Right atrium auricular region (tissue), 2 donors: ENCODE data around the gene USH2A. TPM values are rescaled to one million over a fixed set of nuclear protein-coding genes. Genes with fewer than 3 reads are reported as not detected.

Source experiments
- DNase-seq: peaks from one replicate; pipeline ENCODE4 v3.0.0-alpha.2; 2019; ENCODE audit warnings: low spot score
- H3K27ac ChIP-seq, 2 donors: fragments of 200-600 bp; sonication (generic); 1 replicate in 1 of 2; 2 replicates in 1 of 2; pipeline ENCODE4 v1.5.1; 2016 to 2019
- H3K27me3 ChIP-seq, 2 donors: fragments of 200-600 bp; sonication (generic); one replicate each; pipeline versions ENCODE4 v1.5.1 to v1.6.0; 2017 to 2019
- H3K36me3 ChIP-seq: fragments of 200-600 bp; sonication (generic); one replicate; pipeline ENCODE4 v1.5.1; 2016
- H3K4me1 ChIP-seq, 2 donors: fragments of 200-600 bp; sonication (generic); one replicate each; pipeline versions ENCODE4 v1.5.1 to v1.6.0; 2017 to 2019
- H3K4me3 ChIP-seq, 2 donors: fragments of 200-600 bp; sonication (generic); 1 replicate in 1 of 2; 2 replicates in 1 of 2; pipeline ENCODE4 v1.5.1; 2017 to 2019; ENCODE audit warnings: mild to moderate bottlenecking in 1 of 2, moderate library complexity in 1 of 2
- H3K9me3 ChIP-seq, 2 donors: fragments of 200-600 bp; sonication (generic); one replicate each; pipeline ENCODE4 v1.5.1; 2019
- CTCF ChIP-seq, 2 donors: fragments of 200-600 bp; sonication (generic); IDR thresholded peaks; one replicate each; pipeline ENCODE4 v1.5.1; 2019; ENCODE audit warnings: antibody characterized with exemption in 2 of 2
- total RNA-seq, 2 donors: library from RNA; depleted of rRNA; stranded (reverse); fragments of >200 nt; gene quantifications; one replicate each; pipeline ENCODE4 v1.1.0, GENCODE V29; 2016

Gene USH2A
- total RNA-seq, 2 donors from 2014 or later = 2.4 to 5.6 TPM

- H3K27ac ChIP-seq = no peak overlapping the region
- no peaks in the 10 kb centered on the region for H3K27me3 ChIP-seq
- H3K4me1 ChIP-seq = no peaks in the 10 kb centered on the region
- H3K4me3 ChIP-seq = no peak overlapping the region
- no peak for DNase-seq
- no peaks in the 10 kb centered on the region for H3K9me3 ChIP-seq
- no peaks in the 10 kb centered on the region for H3K36me3 ChIP-seq
- TF ChIP-seq CTCF (IDR thresholded peaks at IDR 0.05) = no peak
Measured at GRCh38 chr1:216090556-216090955, 332.7 kb downstream of the USH2A start.

- Histone ChIP-seq H3K4me1 (no peaks in the 10 kb centered on the region), H3K27me3 (no peaks in the 10 kb centered on the region), H3K27ac (no peak overlapping the region), H3K36me3 (no peaks in the 10 kb centered on the region), H3K9me3 (no peaks in the 10 kb centered on the region), H3K4me3 (no peak overlapping the region)
- DNase-seq = no peak
- TF ChIP-seq CTCF (IDR thresholded peaks at IDR 0.05) = no peak
Measured at GRCh38 chr1:216086678-216087077, 336.6 kb downstream of the USH2A start.

GRCh38 chr1:216081445-216081844 lies 341.8 kb downstream of the USH2A start:
- Histone ChIP-seq H3K27ac (no peak overlapping the region), H3K9me3 (no peaks in the 10 kb centered on the region), H3K4me1 (no peaks in the 10 kb centered on the region), H3K36me3 (no peaks in the 10 kb centered on the region), H3K4me3 (no peak overlapping the region), H3K27me3 (no peaks in the 10 kb centered on the region)
- no peak for TF ChIP-seq CTCF (IDR thresholded peaks at IDR 0.05)
- no peak for DNase-seq

- H3K27ac ChIP-seq = no peak overlapping the region
Measured at GRCh38 chr1:216076751-216077150, 346.5 kb downstream of the USH2A start.

DNA sequence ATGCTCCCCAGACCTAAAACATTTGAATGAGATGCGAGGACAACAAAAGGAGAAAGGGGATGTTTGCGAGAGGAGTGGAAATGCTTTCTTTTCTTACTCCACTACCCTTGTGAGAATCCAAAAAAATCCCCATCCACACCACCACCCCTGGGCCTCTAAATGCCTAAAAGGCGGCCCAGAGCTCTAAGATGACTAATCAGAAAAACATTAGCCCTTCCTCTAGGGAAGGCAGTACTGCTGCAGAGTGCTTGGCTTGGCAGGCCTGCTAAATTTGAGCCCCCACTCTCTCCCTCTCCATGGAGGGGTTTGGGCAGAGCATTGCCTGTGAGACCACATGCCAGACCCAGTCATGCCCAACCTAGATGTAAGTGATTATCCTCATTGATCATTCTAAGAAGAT lies 347.9 kb downstream of the USH2A start:
- no peaks in the 10 kb centered on the region for H3K4me1 ChIP-seq
- TF ChIP-seq CTCF (IDR thresholded peaks at IDR 0.05) = no peak
- H3K36me3 ChIP-seq = no peaks in the 10 kb centered on the region
- no peak overlapping the region for H3K4me3 ChIP-seq
- no peak overlapping the region for H3K27ac ChIP-seq
- H3K9me3 ChIP-seq = no peaks in the 10 kb centered on the region
- no peak for DNase-seq
- H3K27me3 ChIP-seq = no peaks in the 10 kb centered on the region

More at GRCh38 chr1:216076751-216077150, 346.5 kb downstream of the USH2A start:
- TF ChIP-seq CTCF (IDR thresholded peaks at IDR 0.05) = no peak
- H3K9me3 ChIP-seq = no peaks in the 10 kb centered on the region
- no peak for DNase-seq
- H3K4me3 ChIP-seq = no peak overlapping the region
- H3K27me3 ChIP-seq = no peaks in the 10 kb centered on the region
- H3K36me3 ChIP-seq = no peaks in the 10 kb centered on the region
- no peaks in the 10 kb centered on the region for H3K4me1 ChIP-seq

GRCh38 chr1:216073793-216074595 lies 349.3 kb downstream of the USH2A start:
- DNase-seq = no peak
- Histone ChIP-seq H3K27me3 (no peaks in the 10 kb centered on the region), H3K27ac (no peak overlapping the region), H3K36me3 (no peaks in the 10 kb centered on the region), H3K4me1 (no peaks in the 10 kb centered on the region), H3K4me3 (no peak overlapping the region), H3K9me3 (no peaks in the 10 kb centered on the region)
- TF ChIP-seq CTCF (IDR thresholded peaks at IDR 0.05) = no peak
